RWPE2 (cell line): Measurements from ENCODE around the gene MTFR2.

Source experiments
- ATAC-seq: fragments of 200-7000 bp; cut with Tn5 transposase; 3 replicates; pipeline ENCODE4 v1.9.1; 2021; ENCODE audit warnings: low read depth
- DNase-seq: peaks from one replicate; pipeline ENCODE4 v3.0.0-alpha.2; 2020; ENCODE audit warnings: low spot score
- H3K27ac ChIP-seq: fragments of 450-650 bp; 2 replicates; pipeline ENCODE4 v1.5.1; 2017; ENCODE audit warnings: mild to moderate bottlenecking; ENCODE audit not compliant: poor library complexity, severe bottlenecking
- H3K27me3 ChIP-seq: fragments of 250-450 bp; sonication (Bioruptor Pico); 2 replicates; pipeline ENCODE4 v1.5.1; 2021; ENCODE audit warnings: mild to moderate bottlenecking, moderate library complexity; ENCODE audit not compliant: insufficient read depth, poor library complexity, severe bottlenecking
- H3K36me3 ChIP-seq: fragments of 250-450 bp; sonication (Bioruptor Pico); 2 replicates; pipeline ENCODE4 v1.5.1; 2020; ENCODE audit warnings: low read depth, mild to moderate bottlenecking, moderate library complexity
- H3K4me1 ChIP-seq: fragments of 250-450 bp; sonication (Bioruptor Pico); 2 replicates; pipeline ENCODE4 v1.5.1; 2021; ENCODE audit warnings: mild to moderate bottlenecking, moderate library complexity; ENCODE audit not compliant: insufficient read depth, poor library complexity, severe bottlenecking
- H3K4me3 ChIP-seq: fragments of 250-450 bp; sonication (Bioruptor Pico); 2 replicates; pipeline ENCODE4 v1.5.1; 2021; ENCODE audit warnings: mild to moderate bottlenecking, moderate library complexity; ENCODE audit not compliant: severe bottlenecking
- H3K9me3 ChIP-seq: fragments of 250-450 bp; sonication (Bioruptor Pico); 2 replicates; pipeline ENCODE4 v1.5.1; 2021; ENCODE audit warnings: mild to moderate bottlenecking, moderate library complexity; ENCODE audit not compliant: severe bottlenecking
- TF ChIP-seq, protein P1 (sequence below): fragments of 450-650 bp; IDR thresholded peaks from one replicate; pipeline ENCODE4 v1.5.1; 2017; ENCODE audit warnings: mild to moderate bottlenecking, moderate library complexity; ENCODE audit not compliant: poor library complexity, severe bottlenecking

Gene MTFR2

GRCh38 chr6:136252441-136252840 lies 2.3 kb upstream of the MTFR2 start:
- Histone ChIP-seq H3K9me3 (no peaks in the 10 kb centered on the region), H3K27me3 (no peaks in the 10 kb centered on the region), H3K27ac (no peak overlapping the region), H3K4me1 (peaks cover 5% of the 10 kb centered on the region), H3K36me3 (peaks cover 18% of the 10 kb centered on the region), H3K4me3 (no peak overlapping the region)
- no peak for DNase-seq
- TF ChIP-seq, protein P1, sequence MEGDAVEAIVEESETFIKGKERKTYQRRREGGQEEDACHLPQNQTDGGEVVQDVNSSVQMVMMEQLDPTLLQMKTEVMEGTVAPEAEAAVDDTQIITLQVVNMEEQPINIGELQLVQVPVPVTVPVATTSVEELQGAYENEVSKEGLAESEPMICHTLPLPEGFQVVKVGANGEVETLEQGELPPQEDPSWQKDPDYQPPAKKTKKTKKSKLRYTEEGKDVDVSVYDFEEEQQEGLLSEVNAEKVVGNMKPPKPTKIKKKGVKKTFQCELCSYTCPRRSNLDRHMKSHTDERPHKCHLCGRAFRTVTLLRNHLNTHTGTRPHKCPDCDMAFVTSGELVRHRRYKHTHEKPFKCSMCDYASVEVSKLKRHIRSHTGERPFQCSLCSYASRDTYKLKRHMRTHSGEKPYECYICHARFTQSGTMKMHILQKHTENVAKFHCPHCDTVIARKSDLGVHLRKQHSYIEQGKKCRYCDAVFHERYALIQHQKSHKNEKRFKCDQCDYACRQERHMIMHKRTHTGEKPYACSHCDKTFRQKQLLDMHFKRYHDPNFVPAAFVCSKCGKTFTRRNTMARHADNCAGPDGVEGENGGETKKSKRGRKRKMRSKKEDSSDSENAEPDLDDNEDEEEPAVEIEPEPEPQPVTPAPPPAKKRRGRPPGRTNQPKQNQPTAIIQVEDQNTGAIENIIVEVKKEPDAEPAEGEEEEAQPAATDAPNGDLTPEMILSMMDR = no peak
- ATAC-seq = no peak

- Histone ChIP-seq H3K9me3 (no peaks in the 10 kb centered on the region), H3K4me3 (peak overlapping the region; percentile 90), H3K27me3 (no peaks in the 10 kb centered on the region), H3K4me1 (peaks cover 5% of the 10 kb centered on the region), H3K27ac (peak overlapping the region; percentile 40), H3K36me3 (peaks cover 9% of the 10 kb centered on the region; the same call in 1 of the 2 replicates)
- DNase-seq (no peak), ATAC-seq (no peak)
- TF ChIP-seq, protein P1 = no peak
Measured at GRCh38 chr6:136251394-136251793, 1.3 kb upstream of the MTFR2 start.

DNA sequence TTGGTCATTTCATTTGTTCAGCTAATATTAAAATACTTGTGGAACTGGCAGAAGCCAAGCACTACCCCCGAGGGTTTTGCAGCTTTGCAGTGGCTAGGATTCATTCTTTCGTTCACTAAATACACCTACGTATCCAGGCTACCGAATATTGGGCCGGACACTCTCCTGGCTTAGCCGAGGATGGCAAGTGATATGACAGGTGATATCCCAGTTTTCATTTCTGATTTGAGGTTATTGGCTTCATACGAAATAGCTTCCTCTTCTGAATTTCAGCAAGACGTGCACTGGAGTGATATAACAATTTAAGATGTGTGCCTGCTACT lies 536 bp upstream of the MTFR2 start:
- H3K36me3 ChIP-seq = 0 out of 2 replicates have a peak, but pooled peaks cover 4% of the 10 kb centered on the region

GRCh38 chr6:136249336-136249735 lies 775 bp downstream of the MTFR2 start:
- DNase-seq (no peak), ATAC-seq (no peak)
- Histone ChIP-seq H3K4me3 (peak overlapping the region; percentile 90), H3K36me3 (peaks cover 7% of the 10 kb centered on the region; the same call in 1 of the 2 replicates), H3K9me3 (no peaks in the 10 kb centered on the region), H3K27me3 (no peaks in the 10 kb centered on the region), H3K4me1 (peaks cover 5% of the 10 kb centered on the region), H3K27ac (peak overlapping the region; percentile 40)
- TF ChIP-seq, protein P1 = no peak

More for the DNA sequence above, 536 bp upstream of the MTFR2 start:
- Histone ChIP-seq H3K27ac (peak overlapping the region; percentile 40), H3K4me3 (peak overlapping the region; percentile 90), H3K27me3 (no peaks in the 10 kb centered on the region), H3K4me1 (peaks cover 5% of the 10 kb centered on the region), H3K9me3 (no peaks in the 10 kb centered on the region)
- DNase-seq (no peak), ATAC-seq (peak; percentile 26)
- TF ChIP-seq, protein P1 = no peak

DNA sequence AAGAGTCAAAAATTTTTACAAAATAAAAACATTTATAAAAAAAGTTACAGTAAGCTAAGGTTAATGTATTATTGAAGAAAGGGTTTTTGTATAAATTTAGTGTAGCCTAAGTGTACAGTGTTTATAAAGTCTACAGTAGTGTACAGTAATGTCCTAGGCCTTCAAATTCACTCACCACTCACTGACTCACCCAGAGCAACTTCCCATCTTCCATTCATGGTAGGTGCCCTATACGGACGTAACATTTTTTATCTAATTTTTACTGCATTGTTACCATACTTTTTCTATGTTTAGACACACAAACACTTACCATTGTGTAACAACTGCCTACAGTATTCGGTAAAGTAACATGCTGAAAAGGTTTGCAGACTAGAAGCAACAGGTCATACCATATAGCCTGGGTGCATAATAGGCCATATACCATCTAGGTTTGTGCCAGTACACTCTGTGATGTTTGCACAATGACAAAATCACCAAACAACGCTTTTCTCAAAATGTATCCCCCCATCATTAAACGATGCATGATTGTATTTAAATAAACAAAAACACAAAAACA lies 6.0 kb downstream of the MTFR2 start:
- Histone ChIP-seq H3K4me3 (no peak overlapping the region), H3K27me3 (no peaks in the 10 kb centered on the region), H3K9me3 (no peaks in the 10 kb centered on the region), H3K27ac (no peak overlapping the region), H3K36me3 (peaks cover 49% of the 10 kb centered on the region), H3K4me1 (peaks cover 5% of the 10 kb centered on the region)
- no peak for DNase-seq
- TF ChIP-seq, protein P1 = no peak
- no peak for ATAC-seq
